HG03139 (cell line): ENCODE data around the gene TIPARP.

Source experiments
- ATAC-seq: cut with Tn5 transposase; IDR thresholded peaks from one replicate; pipeline ENCODE4 v1.9.1; 2021; ENCODE audit not compliant: unreplicated experiment

TIPARP gene

GRCh38 chr3:156675830-156676767 lies 1.7 kb downstream of the TIPARP start:
- ATAC-seq = no peak

- ATAC-seq = no peak
Observed at GRCh38 chr3:156676768-156677479, 2.5 kb downstream of the TIPARP start.

GRCh38 chr3:156677536-156677935 lies 3.1 kb downstream of the TIPARP start:
- no peak for ATAC-seq

GRCh38 chr3:156678197-156678596 lies 3.8 kb downstream of the TIPARP start:
- ATAC-seq = no peak

GRCh38 chr3:156680243-156680914 lies 6.0 kb downstream of the TIPARP start:
- no peak for ATAC-seq

GRCh38 chr3:156681002-156681401 lies 6.6 kb downstream of the TIPARP start:
- ATAC-seq = peak; percentile 75

- ATAC-seq = no peak
Observed at GRCh38 chr3:156682501-156682900, 8.1 kb downstream of the TIPARP start.

GRCh38 chr3:156682963-156683362 lies 8.6 kb downstream of the TIPARP start:
- ATAC-seq = no peak

GRCh38 chr3:156685198-156685597 lies 10.8 kb downstream of the TIPARP start:
- no peak for ATAC-seq

GRCh38 chr3:156685752-156686151 lies 11.4 kb downstream of the TIPARP start:
- no peak for ATAC-seq

- no peak for ATAC-seq
Observed at GRCh38 chr3:156687023-156687422, 12.6 kb downstream of the TIPARP start.

- ATAC-seq = no peak
Observed at GRCh38 chr3:156688632-156689452, 14.5 kb downstream of the TIPARP start.

GRCh38 chr3:156689608-156690007 lies 15.2 kb downstream of the TIPARP start:
- no peak for ATAC-seq

- no peak for ATAC-seq
Observed at GRCh38 chr3:156691920-156692319, 17.5 kb downstream of the TIPARP start.

GRCh38 chr3:156693166-156693565 lies 18.8 kb downstream of the TIPARP start:
- ATAC-seq = no peak

- ATAC-seq = no peak
Observed at GRCh38 chr3:156694536-156694935, 20.1 kb downstream of the TIPARP start.

GRCh38 chr3:156702367-156702766 lies 28.0 kb downstream of the TIPARP start:
- no peak for ATAC-seq

- no peak for ATAC-seq
Observed at GRCh38 chr3:156704370-156705036, 30.1 kb downstream of the TIPARP start.

GRCh38 chr3:156705761-156706616 lies 31.6 kb downstream of the TIPARP start:
- ATAC-seq = no peak
